Adrenal gland (tissue), 5 donors: ENCODE results near the gene ALPK3.

ENCODE experiments used
- POLR2A ChIP-seq, 2 donors: fragments of 450-650 bp; IDR thresholded peaks; one replicate each; pipeline ENCODE4 v1.6.1; 2017; ENCODE audit warnings: antibody characterized with exemption in 2 of 2, mild to moderate bottlenecking in 2 of 2, moderate library complexity in 1 of 2
- TF ChIP-seq, protein P1 (sequence below), 6 experiments: fragments of 450-650 bp in 4 of 6; fragments of 200-600 bp in 2 of 6; sonication (generic) in 1 of 6; IDR thresholded peaks; 1 replicate in 5 of 6; 2 replicates in 1 of 6; pipeline versions ENCODE4 v1.5.1 to v1.8.0; 2016 to 2021; ENCODE audit warnings: antibody characterized with exemption in 6 of 6, mild to moderate bottlenecking in 2 of 6, moderate library complexity in 1 of 6
- donor health status: DM: no; HTN: no; CAD: no.

DNA sequence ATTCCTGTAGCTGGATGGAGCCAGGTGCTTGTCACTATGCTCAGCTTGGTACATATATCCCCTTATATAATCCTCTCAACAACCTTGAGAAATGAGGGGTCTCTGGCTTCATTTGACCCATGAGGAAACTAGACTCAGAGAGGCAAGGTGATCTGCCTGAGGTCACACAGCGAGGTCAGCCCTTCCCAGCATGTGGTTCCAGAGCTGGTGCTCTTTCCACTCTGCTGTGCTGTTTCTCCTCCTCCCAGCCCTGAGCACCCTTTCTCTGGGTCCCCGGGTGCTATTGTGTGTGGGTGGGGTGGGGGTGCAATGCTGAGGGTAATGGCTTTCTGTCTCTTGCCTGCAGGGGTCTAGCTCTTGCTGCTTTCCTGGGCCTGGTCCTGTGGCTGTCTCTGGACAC, 86.6 kb downstream of the ALPK3 start:
- TF ChIP-seq, protein P1, sequence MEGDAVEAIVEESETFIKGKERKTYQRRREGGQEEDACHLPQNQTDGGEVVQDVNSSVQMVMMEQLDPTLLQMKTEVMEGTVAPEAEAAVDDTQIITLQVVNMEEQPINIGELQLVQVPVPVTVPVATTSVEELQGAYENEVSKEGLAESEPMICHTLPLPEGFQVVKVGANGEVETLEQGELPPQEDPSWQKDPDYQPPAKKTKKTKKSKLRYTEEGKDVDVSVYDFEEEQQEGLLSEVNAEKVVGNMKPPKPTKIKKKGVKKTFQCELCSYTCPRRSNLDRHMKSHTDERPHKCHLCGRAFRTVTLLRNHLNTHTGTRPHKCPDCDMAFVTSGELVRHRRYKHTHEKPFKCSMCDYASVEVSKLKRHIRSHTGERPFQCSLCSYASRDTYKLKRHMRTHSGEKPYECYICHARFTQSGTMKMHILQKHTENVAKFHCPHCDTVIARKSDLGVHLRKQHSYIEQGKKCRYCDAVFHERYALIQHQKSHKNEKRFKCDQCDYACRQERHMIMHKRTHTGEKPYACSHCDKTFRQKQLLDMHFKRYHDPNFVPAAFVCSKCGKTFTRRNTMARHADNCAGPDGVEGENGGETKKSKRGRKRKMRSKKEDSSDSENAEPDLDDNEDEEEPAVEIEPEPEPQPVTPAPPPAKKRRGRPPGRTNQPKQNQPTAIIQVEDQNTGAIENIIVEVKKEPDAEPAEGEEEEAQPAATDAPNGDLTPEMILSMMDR (IDR thresholded peaks at IDR 0.05) = no peak
- no peak for TF ChIP-seq POLR2A (IDR thresholded peaks at IDR 0.05)
